Heart left ventricle (tissue), 13 donors: ENCODE results near the gene BZW1.

Experiments
- CTCF ChIP-seq, 12 donors: fragments of 200-600 bp; sonication (generic) in 4 of 12; IDR thresholded peaks; one replicate each; pipeline versions ENCODE4 v1.5.0 to v1.8.0; 2018 to 2022; ENCODE audit warnings: antibody characterized with exemption in 12 of 12, mild to moderate bottlenecking in 5 of 12
- POLR2A ChIP-seq, 2 donors: fragments of 450-650 bp; IDR thresholded peaks; one replicate each; pipeline ENCODE4 v1.6.1; 2017; ENCODE audit warnings: antibody characterized with exemption in 2 of 2, mild to moderate bottlenecking in 2 of 2, moderate library complexity in 2 of 2
- donor health status: ischemic (EF 13 %, LVEDD 7.1; RV severe dilation, severe dysfunction).
- donor health status: DM: no; HTN: yes; CAD: no.
- donor health status: DM: no; HTN: no; CAD: no.
- donor health status: ischemic (EF 25% LVEDD 6.9; RV normal size, moderate dysfunction).
- donor health status: ischemic (EF 25% LVEDD 5.7; RV mildly dilated, moderate dysfunction).
- donor health status: ischemic (EF 35%, LVEDD 5.7; RV mildly dilated, moderate dysfunction).
- donor health status: nonischemic (EF 11% LVEDD 7.7; RV severe dilation, severe dysfunction).
- donor health status: DM: yes; HTN: yes; CAD: no.
- donor health status: PGD.
- donor health status: ischemic (EF 29% LVEDD 5.4; RV normal size, mild dysfunction).
- donor health status: nonischemic (EF 23%, LVEDD 6.1; RV moderate dilation, normal function).

GRCh38 chr2:200798514-200798913 lies 13.2 kb upstream of the BZW1 start:
- TF ChIP-seq POLR2A (IDR thresholded peaks at IDR 0.05) (no peak), CTCF (IDR thresholded peaks at IDR 0.05) (no peak)
